Measurements from ENCODE around the gene SLAMF1.
"Not testable (repeated sequence)": the region's sequence is repeated elsewhere in the genome, so short reads cannot be mapped to it uniquely, and the experiment has no call there.

Gene SLAMF1

DNA sequence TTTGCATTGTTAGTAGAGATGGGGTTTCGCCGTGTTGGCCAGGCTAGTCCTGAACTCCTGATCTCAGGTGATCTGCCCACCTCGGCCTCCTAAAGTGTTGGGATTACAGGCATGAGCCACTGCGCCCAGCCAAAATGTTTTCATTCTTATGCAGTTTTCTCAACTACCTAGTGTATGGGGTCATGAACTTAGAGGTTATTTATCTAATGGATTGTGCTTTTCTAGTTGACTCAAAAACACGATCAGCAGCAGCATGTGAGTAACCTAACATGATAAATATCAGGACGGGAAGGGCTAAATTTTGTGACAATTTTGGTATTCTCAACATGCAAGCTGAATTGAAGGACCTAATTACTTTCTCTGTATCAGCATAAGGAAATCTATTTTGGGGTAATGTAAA, 58.4 kb downstream of the SLAMF1 start:
- no peak for DNase-seq

- DNase-seq: no peak
These were observed 62.1 kb downstream of the SLAMF1 start for GRCh38 chr1:160584784-160585183.

- DNase-seq: not testable (repeated sequence)
These were observed 63.9 kb downstream of the SLAMF1 start for GRCh38 chr1:160582976-160583375.

GRCh38 chr1:160581961-160582360, 64.9 kb downstream of the SLAMF1 start:
- no peak for DNase-seq

DNA sequence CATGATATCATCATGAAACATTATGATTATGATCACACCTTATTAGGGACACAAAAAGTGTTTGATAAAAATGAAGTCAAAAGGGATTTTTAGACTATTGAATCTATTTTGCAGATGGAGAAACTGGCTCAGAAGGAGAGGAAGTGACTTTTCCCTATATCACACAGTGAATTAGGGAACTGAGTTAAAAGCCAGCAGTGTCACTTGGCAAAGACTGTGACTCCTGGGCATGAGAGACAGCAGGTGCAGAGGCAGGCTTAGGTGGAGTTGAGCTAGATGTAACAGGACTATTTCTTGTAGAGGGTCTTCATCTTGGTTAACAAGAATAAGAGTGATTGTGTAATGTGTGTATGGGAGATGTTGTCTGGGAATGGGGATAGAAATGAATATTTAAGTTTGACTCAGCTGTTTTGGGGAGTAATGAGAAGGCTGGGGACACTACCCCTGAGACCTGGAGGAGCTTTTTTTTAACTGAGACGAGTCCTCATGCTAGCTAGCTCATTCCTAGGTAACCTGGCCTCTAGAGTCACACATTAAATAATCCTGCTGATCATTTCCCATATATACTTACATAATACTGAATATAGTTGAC, 66.5 kb downstream of the SLAMF1 start:
- DNase-seq: no peak

GRCh38 chr1:160579216-160579701, 67.6 kb downstream of the SLAMF1 start, which contains the start of gene CD84:
TSS of gene CD84 (minus strand) at chr1:160579496. CDS start at chr1:160579437, 59 bp downstream.
- no peak for DNase-seq

DNA sequence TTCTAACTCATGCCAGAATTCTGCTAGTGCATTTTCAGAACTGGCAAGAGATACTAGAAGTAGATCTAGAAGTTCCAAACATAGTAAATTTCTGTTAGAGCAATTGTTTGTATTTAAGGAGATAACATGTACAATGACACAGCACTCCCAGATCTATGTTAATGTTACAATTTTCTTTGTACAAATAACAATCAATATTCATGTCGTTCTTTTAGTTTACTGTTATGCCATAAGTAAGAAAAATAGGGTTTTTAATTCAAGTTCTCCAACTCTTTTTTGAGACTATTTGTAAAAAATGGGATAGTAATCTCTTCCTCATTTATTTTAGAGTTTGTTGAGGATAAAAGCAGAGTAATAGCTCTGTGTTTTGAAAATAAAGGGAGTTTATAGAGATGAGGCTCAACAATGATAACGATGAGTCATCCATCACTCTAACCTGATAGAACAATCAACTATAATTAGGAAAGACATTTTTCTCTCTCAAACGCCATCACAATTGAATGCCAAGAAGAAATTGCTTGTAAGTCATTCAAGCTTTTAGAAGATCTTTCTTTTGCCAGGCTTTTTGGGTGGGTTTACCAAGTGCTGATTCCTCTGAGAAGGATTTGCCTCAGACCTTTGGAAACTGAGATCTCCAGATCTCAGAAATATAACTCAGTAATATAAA, 68.2 kb downstream of the SLAMF1 start:
- no peak for DNase-seq

- DNase-seq: no peak
These were observed 68.7 kb downstream of the SLAMF1 start for GRCh38 chr1:160578175-160578524.

DNA sequence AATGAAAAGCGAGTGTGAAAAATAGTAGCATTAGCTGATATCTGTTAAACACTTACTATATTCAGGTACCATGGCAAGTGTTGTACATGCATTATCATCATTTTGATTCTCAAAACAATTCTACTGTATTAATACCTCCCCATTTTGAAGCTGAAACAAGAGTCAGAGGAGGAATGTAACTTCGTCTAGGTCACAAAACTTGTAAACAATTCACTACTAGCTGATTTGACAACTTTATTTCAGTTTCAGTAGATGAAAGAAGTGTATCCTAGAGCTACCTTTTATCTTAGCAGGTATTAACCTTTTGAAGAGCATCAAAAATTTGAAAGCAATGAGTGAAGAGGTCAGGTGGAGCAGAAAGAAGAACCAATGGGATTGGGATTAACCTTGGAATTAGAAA, 69.2 kb downstream of the SLAMF1 start:
- DNase-seq: no peak

GRCh38 chr1:160576884-160577283, 70.0 kb downstream of the SLAMF1 start:
- no peak for DNase-seq

DNA sequence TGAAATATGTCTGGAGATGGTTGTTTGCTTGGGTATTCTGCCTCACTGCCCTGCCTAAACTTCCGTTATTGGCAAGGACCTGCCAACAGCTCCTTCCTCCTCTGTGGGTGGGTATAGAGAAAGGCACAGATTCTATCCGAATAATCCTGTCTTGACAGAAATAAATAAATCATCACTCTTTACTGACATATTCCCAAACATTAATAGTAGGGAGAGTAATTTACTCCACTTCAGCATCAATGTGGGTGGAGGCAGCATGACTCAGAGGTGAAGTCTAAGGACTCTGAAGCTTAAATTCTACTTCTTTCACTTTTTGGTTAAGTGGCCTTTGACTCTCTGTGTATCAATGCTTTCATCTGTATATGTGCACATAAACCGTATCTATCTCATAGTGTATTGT, 70.5 kb downstream of the SLAMF1 start:
- no peak for DNase-seq

DNA sequence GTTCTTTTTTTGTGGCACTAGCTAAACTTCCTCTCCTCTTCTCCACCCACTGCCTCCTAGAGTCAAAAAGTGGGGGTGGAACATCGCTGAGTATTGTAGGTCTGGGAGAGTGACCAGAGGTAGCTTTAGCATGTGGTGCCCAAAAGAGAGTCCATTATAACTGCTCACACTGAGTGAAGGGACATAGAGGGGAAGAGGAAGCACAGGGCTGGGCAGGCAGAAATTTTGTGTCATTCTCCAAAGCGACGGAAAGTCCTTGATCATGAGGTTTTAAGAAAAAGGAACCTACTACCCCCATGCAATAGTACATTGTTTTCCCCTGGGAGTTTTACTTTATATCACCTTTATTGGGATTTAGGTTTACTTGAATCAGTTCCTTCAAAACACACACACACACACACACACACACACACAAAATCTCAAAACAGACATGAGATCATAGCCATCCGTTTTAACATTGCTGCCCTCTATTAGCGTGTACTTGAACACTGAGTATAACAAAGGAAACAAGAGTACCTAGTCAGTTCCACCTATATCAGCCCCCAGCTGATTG, 71.7 kb downstream of the SLAMF1 start:
- DNase-seq: peak; percentile 32

- no peak for DNase-seq
These were observed 76.0 kb downstream of the SLAMF1 start for GRCh38 chr1:160570840-160571239.

- no peak for DNase-seq
These were observed 77.0 kb downstream of the SLAMF1 start for GRCh38 chr1:160569806-160570205.

DNA sequence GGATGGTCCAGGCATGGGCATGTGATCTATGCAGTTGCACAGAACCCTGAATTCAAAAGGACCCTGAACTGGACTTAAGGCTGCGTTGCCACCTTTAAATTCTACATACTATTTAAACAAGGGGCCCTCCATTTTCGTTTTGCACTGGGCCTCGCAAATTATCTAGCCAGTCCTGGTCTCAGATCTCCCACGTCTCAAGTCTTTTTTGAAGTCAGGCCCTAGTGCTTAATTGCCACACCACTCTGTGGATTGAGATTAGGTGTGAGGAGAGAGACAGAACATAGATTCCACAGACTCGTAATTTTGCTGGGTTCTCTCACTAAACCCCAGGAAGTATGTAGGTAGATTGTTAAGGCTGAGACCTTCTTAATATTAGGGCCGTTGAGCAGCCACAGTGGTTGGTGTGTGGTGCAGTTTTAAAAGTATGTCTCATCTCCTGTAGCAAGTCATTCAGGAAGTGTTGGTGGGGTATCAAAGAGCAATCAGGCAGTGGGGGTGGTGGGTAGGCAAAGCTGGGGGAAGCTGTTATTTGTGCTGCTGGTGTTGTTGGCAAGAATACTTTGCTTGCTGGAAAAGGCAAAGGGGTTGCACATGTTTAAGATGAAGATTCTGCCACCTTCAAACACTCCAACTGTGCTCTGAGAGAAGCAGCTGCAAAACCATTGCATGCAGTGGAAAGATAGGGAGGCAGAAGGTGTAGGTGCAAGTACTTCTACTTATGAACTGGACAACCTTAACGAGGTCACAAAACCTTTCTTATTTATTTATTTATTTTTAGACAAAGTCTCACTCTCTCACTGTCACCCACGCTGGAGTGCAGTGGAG, 78.8 kb downstream of the SLAMF1 start:
- DNase-seq: no peak

DNA sequence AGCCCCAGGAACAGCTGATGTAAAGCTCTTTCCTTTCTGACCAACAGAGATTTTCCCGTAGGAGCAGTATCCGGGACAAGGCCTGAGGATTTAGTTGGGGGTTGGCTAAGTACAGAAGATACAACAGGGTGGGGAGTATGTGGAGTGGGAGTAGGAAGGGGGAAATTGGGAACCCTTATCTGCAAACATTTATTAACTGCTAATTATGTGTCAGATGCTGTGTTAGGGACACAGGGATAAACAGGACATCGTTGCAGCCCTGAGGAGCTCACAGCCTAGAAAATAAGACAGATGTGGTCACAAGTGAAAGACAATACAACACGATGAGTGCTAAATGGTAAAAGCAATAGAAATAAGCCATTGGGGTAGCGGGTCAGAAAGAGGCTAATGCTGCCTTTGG, 79.5 kb downstream of the SLAMF1 start:
- no peak for DNase-seq

- no peak for DNase-seq
These were observed 81.3 kb downstream of the SLAMF1 start for GRCh38 chr1:160565564-160565963.

DNA sequence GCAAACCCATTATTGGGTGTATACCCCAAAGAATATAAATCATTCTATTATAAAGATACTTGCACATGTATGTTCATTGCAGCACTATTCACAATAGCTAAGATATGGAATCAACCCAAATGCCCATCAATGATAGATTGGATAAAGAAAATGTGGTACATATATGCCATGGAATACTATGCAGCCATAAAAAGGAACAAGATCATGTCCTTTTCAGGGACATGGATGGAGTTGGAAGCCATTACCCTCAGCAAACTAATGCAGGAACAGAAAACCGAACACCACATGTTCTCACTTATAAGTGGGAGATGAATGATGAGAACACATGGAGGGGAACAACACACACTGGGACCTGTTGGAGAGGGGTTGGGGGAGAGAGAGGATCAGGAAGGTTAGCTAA, 83.6 kb downstream of the SLAMF1 start:
- not testable (repeated sequence) for DNase-seq

- DNase-seq: not testable (repeated sequence)
These were observed 84.1 kb downstream of the SLAMF1 start for GRCh38 chr1:160562745-160563144.

- DNase-seq: no peak
These were observed 86.0 kb downstream of the SLAMF1 start for GRCh38 chr1:160560806-160561205.

DNA sequence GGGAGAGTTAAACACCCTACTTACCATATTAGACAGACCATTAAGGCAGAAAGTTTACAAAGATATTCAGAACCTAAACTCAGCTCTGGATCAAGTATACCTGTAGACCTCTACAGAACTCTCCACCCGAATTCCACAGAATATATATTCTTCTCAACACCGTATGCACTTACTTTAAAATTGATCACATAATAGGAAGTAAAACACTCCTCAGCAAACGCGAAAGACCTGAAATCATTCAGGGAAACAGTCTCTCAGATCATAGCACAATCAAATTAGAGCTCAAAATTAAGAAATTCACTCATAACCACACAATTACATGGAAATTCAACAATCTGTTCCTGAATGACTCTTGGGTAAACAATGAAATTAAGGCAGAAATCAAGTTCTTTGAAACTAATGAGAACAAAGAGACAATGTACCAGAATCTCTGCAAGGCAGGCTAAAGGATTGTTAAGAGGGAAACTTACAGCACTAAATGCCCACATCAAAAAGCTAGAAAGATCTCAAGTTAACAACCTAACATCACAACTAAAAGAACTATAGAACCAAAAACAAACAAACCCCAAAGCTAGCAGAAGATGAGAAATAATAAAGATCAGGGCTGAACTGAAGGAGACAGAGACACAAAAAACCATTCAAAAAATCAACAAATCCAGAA, 86.7 kb downstream of the SLAMF1 start:
- DNase-seq: no peak

GRCh38 chr1:160559437-160559836, 87.4 kb downstream of the SLAMF1 start:
- DNase-seq: not testable (repeated sequence)
